HT1080 (cell line): ENCODE results near the gene EXD1. TPM values are rescaled to one million over a fixed set of nuclear protein-coding genes. Genes with fewer than 3 reads are reported as not detected.
"Not testable (repeated sequence)": the region's sequence is repeated elsewhere in the genome, so short reads cannot be mapped to it uniquely, and the experiment has no call there.

Experiments
- DNase-seq: peaks from one replicate; pipeline ENCODE4 v3.0.0-alpha.2; 2015; ENCODE audit warnings: low read depth
- polyA plus RNA-seq, 2 experiments: library from polyadenylated mRNA; depleted of rRNA; stranded (reverse); fragments of >200 nt; gene quantifications; 2 replicates each; pipeline ENCODE4 v1.2.3, GENCODE V29; 2015
- total RNA-seq: library from RNA; depleted of rRNA; stranded (reverse); fragments of >200 nt; shearing (Covaris generic); gene quantifications from 2 replicates; pipeline ENCODE4 v1.2.3, GENCODE V29; 2014; rRNA removed

The EXD1 gene
- total RNA-seq, result not detected in 2 replicates
- polyA plus RNA-seq (2015; cell fraction: cytosol; rRNA removed), result 0.45 TPM in 1 of 2 replicates, not detected in the other
- not detected in 2 replicates for polyA plus RNA-seq (2015; cell fraction: nucleus; rRNA removed)

GRCh38 chr15:41230650-41231421, at the start of gene EXD1, which contains the start of gene CHP1:
EXD1 (minus strand) TSS chr15:41230757; CDS start chr15:41226575, 4,182 bp downstream.
CHP1 (plus strand) TSS chr15:41231268; CDS start chr15:41231383, 115 bp downstream.
- DNase-seq, result peak; percentile 97

DNA sequence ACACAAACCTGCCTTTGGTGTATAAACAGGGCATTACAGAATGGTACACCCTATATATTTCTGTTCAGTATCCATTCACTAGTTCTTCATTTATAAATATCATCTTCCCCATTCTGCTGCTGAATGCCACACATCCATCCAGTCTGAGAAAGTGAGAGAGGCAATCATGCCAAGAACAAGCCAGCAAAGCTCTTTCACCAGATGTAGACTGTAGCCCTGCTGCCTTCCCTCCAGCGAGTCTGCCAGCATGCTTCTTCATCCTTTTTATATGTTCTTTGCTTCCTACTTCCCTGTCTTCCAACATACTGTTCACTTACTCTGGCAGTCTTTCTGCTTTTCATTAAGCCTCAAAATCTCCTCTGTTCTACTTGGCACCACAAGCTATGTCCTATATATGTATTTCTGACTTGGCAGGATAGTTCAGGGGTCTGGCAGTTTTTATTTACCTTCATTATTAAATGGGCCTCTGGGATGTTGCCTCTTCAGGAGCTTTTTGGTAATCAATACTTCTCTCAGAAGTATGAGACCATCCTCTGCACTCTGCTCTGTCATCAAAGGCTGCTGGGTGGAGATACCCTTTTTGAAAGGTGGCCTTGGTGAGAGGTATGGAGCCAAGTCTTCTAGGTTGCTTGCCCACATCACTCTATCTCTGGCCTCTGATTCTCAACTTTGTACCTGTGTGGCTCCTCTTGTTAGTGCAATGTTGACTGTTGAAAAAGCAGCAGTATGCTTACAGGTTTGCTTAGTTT, 49.2 kb upstream of the EXD1 start:
- DNase-seq, result no peak

DNA sequence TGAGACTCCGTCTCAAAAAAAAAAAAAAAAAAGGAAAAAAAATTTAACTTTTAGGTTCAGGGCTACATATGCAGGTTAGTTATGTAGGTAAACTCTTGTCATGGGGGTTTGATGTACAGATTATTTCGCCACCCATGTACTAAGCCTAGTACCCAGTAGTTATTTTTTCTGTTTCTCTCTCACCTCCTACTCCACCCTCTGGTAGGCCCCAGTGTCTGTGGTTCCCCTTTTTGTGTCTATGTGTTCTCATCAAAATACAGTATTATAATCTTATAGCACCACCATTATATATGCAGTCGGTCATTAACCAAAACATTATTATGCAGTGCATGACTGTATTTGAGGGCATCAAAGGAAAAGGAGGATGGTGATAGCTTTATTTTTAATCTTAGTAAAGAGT, 47.8 kb upstream of the EXD1 start:
- DNase-seq, result no peak

- no peak for DNase-seq
Measured at GRCh38 chr15:41276831-41277230, 46.3 kb upstream of the EXD1 start.

- DNase-seq, result no peak
Measured at GRCh38 chr15:41269887-41270286, 39.3 kb upstream of the EXD1 start.

GRCh38 chr15:41263891-41264351, 33.4 kb upstream of the EXD1 start:
- no peak for DNase-seq

DNA sequence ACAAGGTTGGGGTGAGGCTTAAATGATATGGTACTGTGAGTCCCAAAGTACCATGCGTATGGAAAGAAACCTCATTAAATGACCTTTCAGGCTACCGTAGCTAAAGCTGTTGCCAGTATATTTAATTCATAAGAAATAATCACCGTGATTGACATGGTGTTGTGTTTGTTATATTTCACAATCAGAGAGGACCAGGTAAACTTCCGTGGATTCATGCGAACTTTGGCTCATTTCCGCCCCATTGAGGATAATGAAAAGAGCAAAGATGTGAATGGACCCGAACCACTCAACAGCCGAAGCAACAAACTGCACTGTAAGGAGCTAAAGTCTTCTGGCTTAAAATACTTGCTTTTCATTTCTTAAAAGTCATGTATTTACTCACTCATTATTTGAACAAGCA, 32.0 kb upstream of the EXD1 start:
- no peak for DNase-seq

- DNase-seq, result not testable (repeated sequence)
Measured at GRCh38 chr15:41260924-41261323, 30.4 kb upstream of the EXD1 start.

DNA sequence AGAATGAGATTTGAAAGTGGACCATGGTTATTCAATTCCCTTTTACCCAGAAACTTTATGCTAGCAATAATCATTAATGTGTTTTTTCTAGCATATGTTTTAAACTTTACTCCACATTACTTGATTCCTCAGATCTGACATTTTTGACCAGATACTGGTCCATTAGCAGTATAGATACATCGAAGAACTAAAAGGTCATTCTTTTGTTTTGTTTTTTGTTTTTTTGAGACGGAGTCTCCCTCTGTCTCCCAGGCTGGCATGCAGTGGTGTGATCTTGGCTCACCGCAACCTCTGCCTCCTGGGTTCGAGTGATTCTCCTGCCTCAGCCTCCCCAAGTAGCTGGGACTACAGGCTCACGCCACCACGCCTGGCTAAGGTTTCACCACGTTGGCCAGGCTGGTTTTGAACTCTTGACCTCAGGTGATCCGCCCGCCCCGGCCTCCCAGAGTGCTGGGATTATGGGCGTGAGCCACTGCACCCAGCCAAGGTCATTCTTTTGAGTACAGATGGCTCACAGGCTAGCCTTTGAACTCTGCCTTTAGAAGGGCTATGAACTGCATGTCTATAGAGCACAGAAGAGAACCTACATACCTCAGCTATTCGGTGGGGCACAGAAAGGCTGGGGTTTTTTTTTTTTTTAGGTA, 29.1 kb upstream of the EXD1 start:
- DNase-seq, result no peak

DNA sequence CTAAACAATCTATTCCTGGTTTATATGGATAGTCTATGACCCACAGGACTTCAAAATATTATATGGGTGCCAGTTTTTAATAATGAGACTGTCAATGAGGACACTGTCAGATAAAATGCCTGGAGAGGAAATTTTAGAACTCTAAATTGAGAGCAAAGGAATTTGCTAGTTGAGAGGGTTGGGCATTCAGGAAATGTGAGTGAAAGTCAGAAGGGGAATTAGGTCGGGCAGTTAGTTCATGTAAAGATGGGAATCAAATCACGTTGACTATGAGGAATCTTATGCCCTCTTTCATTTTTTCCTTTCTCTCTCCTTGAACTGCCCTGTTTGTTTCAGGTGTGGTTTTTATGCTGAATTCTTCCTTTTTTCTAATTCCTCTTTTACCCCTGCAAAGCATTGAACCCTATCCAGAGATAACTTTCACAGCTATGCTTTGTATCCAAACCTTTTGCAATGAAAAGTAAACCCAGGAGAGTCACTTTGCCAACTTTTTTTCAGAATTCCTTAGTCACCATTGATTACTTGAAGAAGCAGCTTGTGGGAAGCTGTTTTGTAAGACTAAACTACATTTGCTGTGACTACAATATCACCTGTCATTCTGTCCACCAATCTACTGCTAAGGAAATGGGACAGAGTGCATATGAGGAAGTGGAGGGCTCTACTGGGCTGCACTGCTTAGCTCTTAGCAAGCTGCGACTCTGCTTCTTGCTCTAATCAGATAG, 28.4 kb upstream of the EXD1 start:
- DNase-seq, result peak; percentile 28

GRCh38 chr15:41256577-41257038, 26.1 kb upstream of the EXD1 start:
- no peak for DNase-seq

GRCh38 chr15:41256103-41256502, 25.5 kb upstream of the EXD1 start:
- DNase-seq, result no peak

DNA sequence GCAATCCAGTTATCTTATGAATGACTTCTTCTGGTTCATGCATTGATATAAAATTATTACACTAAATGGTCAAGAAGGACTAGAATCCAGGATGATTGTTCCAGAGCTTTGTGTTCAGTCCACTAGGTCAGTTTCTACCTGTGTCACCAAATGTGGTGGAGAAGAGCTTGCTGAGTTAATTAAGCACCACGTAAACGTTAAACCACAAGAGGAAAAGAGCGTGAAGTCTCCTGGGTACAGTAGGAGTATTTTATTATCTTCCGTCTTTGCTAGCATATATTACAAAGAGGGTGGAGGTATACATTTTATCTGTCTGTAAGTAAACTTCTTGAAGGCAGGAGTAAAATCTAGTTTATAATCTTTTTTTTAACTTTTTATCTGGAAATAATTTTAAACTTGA, 24.0 kb upstream of the EXD1 start:
- DNase-seq, result no peak

GRCh38 chr15:41251411-41251810, 20.9 kb upstream of the EXD1 start:
- DNase-seq, result no peak

DNA sequence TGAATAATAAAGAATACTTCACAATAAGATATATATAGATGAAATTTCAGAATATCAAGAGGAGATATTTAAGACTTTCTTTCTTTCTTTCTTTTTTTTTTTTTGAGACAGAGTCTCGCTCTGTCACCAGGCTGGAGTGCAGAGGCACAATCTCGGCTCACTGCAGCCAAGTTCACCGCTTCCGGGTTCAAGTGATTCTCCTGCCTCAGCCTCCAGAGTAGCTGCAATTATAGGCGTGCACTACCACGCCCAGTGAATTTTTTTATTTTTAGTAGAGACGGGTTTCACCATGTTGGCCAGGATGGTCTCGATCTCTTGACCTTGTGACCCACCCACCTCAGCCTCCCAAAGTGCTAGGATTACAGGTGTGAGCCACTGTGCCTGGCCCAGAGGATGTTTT, 20.2 kb upstream of the EXD1 start:
- not testable (repeated sequence) for DNase-seq

- DNase-seq, result no peak
Measured at GRCh38 chr15:41241221-41241964, 10.8 kb upstream of the EXD1 start.

GRCh38 chr15:41238100-41238499, 7.5 kb upstream of the EXD1 start:
- DNase-seq, result no peak

DNA sequence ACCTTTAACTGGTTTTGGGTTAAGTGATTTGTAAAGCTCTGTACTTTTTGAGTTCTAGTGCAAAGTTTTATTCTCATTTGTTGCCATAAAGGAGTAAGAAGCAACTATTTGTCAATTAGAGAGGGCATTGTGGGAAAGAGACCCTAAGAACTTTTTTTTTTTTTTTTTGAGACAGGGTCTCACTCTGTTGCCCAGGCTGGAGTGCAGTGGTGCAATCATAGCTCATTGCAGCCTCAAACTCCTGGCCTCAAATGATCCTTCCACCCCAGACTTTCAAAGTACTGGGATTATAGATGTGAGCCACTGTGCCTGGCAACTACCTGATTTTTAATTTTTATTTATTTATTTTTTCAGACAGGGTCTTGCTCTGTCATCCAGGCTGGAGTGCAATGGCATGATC, 5.4 kb upstream of the EXD1 start:
- DNase-seq, result no peak

DNA sequence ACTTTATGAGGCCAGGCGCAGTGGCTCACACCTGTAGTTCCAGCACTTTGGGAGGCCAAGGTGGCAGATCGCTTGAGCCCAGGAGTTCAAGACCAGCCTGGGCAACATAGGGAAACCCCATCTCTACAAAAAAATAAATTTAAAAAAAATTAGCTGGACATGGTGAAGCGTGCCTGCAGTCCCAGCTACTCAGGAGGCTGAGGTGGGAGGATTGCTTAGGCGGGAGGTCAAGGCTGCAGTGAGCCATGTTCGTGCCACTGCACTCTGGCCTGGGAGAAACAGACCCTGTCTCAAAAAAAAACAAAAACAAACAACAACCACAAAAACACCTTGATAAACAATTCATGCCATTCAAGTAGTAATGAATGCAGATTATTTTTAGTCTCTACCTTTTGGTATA, 4.7 kb upstream of the EXD1 start:
- not testable (repeated sequence) for DNase-seq

DNA sequence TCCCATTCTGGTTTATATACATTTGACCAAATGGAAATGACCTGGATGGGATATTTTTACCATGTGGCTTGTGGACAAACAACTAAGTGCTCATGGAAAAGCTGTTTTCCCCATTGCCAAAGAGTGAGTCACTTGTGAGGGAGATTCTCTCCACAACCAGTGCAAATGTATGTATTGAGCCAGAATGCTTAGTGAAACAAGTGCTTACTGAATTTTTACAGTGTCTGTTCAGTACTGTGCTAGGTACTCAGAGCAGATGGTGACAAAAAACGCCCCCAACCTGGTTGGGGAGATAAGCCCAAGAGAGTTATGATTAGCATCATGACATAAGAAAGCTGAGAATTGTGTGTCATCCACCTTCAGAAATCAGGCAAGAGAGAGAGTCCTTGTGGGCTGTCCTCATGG, 2.8 kb upstream of the EXD1 start:
- peak; percentile 27 for DNase-seq
